ENCODE measurements around the gene KCTD5. TPM values are rescaled to one million over a fixed set of nuclear protein-coding genes. Genes with fewer than 3 reads are reported as not detected.
"Not testable (repeated sequence)": the region's sequence is repeated elsewhere in the genome, so short reads cannot be mapped to it uniquely, and the experiment has no call there.

The KCTD5 gene
- total RNA-seq, 1 donor from 2014 or later: 24.3 TPM

DNA sequence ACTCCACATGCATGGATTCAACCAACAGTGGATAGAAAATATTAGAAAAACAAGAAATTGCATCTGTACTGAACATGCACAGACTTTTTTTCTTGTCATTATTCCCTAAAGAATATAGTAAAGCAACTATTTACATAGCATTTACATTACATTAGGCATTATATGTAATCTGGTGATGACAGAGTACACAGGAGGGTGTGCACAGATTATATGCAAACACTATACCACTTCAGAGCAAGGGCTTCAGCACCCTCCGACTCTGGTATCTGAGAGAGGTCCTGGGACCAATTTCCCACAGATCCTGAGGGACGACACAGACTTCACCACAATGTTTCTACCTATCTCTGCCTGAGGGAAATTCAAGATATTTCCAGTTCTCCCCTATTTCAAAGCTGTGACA is 25.3 kb upstream of the KCTD5 start:
- Mint-ChIP-seq H3K4me3 (ENCODE audit: unreplicated experiment) (no peak overlapping the region), H3K36me3 (ENCODE audit: low read depth, unreplicated experiment) (no peaks in the 10 kb centered on the region), H3K4me1 (ENCODE audit: unreplicated experiment) (no peaks in the 10 kb centered on the region), H3K27ac (ENCODE audit: unreplicated experiment) (no peak overlapping the region), H3K9me3 (ENCODE audit: unreplicated experiment) (no peaks in the 10 kb centered on the region), H3K27me3 (ENCODE audit: unreplicated experiment) (peaks cover 3% of the 10 kb centered on the region)
- TF ChIP-seq, protein P1, sequence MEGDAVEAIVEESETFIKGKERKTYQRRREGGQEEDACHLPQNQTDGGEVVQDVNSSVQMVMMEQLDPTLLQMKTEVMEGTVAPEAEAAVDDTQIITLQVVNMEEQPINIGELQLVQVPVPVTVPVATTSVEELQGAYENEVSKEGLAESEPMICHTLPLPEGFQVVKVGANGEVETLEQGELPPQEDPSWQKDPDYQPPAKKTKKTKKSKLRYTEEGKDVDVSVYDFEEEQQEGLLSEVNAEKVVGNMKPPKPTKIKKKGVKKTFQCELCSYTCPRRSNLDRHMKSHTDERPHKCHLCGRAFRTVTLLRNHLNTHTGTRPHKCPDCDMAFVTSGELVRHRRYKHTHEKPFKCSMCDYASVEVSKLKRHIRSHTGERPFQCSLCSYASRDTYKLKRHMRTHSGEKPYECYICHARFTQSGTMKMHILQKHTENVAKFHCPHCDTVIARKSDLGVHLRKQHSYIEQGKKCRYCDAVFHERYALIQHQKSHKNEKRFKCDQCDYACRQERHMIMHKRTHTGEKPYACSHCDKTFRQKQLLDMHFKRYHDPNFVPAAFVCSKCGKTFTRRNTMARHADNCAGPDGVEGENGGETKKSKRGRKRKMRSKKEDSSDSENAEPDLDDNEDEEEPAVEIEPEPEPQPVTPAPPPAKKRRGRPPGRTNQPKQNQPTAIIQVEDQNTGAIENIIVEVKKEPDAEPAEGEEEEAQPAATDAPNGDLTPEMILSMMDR (IDR thresholded peaks at IDR 0.05; ENCODE audit: unreplicated experiment): no peak
- no peak for DNase-seq (ENCODE audit: low spot score)

DNA sequence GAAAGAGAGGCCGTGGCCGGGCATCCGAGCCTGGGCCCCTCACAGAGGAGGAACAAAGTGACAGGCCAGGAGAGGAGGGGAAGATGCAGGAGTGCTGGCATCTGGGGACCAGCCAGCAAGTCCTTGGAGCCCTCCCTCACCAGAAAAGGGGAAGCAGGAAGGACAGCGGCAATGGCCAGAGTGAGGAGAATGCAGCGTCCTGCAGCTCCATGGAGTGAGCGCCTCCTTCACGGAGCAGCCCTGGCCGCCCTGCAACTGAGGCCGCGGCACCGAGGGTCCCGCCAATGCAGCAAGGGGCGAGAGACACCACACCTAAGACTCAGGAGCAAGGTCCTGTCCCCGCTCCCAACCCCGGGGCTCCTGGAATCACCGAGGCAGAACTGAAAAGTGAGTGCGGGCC is 24.5 kb upstream of the KCTD5 start:
- H3K9me3 Mint-ChIP-seq (ENCODE audit: unreplicated experiment); H3K36me3 Mint-ChIP-seq (ENCODE audit: low read depth, unreplicated experiment); H3K27me3 Mint-ChIP-seq (ENCODE audit: unreplicated experiment); H3K27ac Mint-ChIP-seq (ENCODE audit: unreplicated experiment); H3K4me3 Mint-ChIP-seq (ENCODE audit: unreplicated experiment); DNase-seq (ENCODE audit: low spot score); H3K4me1 Mint-ChIP-seq (ENCODE audit: unreplicated experiment): not testable (repeated sequence)

DNA sequence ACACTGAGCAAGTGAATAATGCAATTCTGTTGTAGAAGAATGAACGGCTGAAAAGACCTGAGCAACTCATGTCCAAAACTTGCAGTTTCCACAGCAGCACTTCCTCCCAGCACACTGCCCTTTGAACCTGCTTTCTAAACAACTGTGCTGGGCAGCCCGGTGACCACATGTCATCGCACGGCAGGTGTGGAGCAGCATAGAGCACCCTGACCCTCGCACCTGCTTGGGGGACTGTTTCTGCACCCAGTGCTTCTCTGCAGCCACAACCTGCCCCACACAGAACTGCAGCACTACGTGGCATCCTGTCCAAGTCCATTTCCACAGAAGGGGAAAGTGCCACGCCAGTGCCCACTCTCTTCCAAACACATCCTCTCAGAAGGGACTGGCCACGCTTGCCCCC is 22.8 kb upstream of the KCTD5 start:
- H3K4me3 Mint-ChIP-seq (ENCODE audit: unreplicated experiment); H3K36me3 Mint-ChIP-seq (ENCODE audit: low read depth, unreplicated experiment); H3K4me1 Mint-ChIP-seq (ENCODE audit: unreplicated experiment); H3K9me3 Mint-ChIP-seq (ENCODE audit: unreplicated experiment); H3K27me3 Mint-ChIP-seq (ENCODE audit: unreplicated experiment); H3K27ac Mint-ChIP-seq (ENCODE audit: unreplicated experiment); DNase-seq (ENCODE audit: low spot score): not testable (repeated sequence)

DNA sequence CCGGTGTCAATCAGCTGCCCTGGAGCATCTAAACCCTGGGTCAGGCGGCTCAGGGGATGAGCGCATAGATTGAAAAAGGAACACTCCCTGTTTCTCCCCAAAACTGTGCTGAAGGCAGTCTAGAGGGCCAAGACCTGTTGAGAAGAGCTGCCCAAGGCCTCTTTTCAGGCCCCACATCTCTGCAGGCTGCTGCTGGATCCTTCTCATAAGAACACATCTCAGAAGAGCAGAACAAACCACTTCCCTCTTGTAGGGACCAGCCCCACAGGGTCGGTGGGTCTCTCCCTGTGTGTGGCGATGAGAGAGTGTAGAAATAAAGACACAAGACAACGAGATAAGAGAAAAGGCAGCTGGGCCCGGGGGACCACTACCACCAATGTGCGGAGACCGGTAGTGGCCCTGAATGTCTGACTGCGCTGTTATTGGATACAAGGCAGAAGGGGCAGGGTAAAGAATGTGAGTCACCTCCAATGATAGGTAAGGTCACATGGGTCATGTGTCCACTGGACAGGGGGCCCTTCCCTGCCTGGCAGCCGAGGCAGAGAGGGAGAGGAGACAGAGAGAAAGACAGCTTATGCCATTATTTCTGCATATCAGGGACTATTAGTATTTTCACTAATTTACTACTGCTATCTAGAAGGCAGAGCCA is 22.2 kb upstream of the KCTD5 start:
- not testable (repeated sequence) for DNase-seq (ENCODE audit: low spot score); H3K4me1 Mint-ChIP-seq (ENCODE audit: unreplicated experiment); H3K9me3 Mint-ChIP-seq (ENCODE audit: unreplicated experiment); H3K36me3 Mint-ChIP-seq (ENCODE audit: low read depth, unreplicated experiment); H3K27me3 Mint-ChIP-seq (ENCODE audit: unreplicated experiment); H3K27ac Mint-ChIP-seq (ENCODE audit: unreplicated experiment); H3K4me3 Mint-ChIP-seq (ENCODE audit: unreplicated experiment)

DNA sequence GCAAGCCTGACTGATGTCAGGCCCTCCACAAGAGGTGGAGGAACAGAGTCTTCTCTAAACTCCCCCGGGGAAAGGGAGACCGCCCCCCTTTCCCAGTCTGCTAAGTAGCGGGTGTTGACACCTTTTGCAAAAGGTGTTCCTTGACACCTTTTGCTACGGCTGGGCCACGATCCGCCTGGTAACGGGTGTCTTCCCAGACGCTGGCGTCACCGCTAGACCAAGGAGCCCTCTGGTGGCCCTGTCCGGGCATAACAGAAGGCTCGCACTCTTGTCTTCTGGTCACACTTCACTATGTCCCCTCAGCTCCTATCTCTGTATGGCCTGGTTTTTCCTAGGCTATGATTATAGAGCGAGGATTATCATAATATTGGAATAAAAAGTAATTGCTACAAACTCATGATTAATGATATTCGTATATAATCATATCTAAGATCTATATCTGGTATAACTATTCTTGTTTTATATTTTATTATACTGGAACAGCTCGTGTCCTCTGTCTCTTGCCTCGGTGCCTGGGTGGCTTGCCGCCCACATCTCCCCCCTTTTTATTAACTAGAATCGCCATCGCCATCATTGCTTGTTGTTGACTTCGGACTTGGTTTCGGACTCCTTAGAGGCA is 21.5 kb upstream of the KCTD5 start:
- not testable (repeated sequence) for H3K4me1 Mint-ChIP-seq (ENCODE audit: unreplicated experiment); H3K36me3 Mint-ChIP-seq (ENCODE audit: low read depth, unreplicated experiment); H3K4me3 Mint-ChIP-seq (ENCODE audit: unreplicated experiment); H3K9me3 Mint-ChIP-seq (ENCODE audit: unreplicated experiment); H3K27ac Mint-ChIP-seq (ENCODE audit: unreplicated experiment); H3K27me3 Mint-ChIP-seq (ENCODE audit: unreplicated experiment)
- peak; percentile 17 for DNase-seq (ENCODE audit: low spot score)
- TF ChIP-seq, protein P1 (IDR thresholded peaks at IDR 0.05; ENCODE audit: unreplicated experiment): peak; percentile 54

DNA sequence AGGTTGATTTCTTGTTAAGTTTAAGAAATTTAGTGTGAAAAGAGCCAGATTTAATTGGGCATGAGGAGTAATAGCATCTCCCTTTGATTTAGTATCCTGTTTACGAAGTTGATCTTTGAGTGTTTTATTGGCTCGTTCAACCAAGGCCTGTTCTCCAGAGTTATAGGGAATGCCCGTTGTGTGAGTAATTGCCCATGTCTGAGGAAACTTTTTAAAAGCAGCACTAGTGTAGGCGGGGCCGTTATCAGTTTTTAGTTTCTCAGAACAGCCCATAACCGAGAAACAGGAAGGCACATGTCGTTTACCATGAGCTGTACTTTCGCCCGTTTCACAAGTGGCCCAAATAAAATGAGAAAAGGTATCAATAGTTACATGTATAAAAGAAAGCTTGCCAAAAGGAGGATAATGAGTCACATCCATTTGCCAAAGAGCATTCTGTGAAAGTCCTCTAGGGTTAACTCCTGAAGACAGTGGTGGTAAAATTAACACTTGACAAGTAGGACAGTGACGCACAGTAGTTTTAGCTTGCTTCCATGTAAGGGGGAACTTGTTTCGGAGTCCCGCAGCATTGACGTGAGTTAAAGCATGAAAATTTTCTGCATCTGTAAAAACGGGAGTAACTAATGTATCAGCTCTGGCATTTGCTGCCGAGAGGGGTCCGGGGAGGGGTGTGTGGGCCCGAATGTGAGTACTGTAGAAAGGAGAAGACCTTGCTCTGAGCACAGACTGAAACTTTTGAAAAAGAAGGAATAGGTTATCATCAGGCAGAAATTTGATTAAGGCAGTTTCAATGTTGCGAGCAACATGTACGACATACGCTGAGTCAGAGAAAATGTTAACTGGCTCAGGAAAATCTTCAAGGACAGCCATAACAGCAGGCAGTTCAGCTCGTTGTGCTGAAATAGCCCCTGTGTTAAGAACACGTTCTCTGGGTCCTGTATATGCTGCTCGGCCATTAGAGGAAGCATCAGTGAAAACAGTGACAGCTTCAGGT is 18.5 kb upstream of the KCTD5 start:
- H3K36me3 Mint-ChIP-seq (ENCODE audit: low read depth, unreplicated experiment): peaks cover 9% of the 10 kb centered on the region
- no peaks in the 10 kb centered on the region for H3K27me3 Mint-ChIP-seq (ENCODE audit: unreplicated experiment)
- TF ChIP-seq, protein P1 (IDR thresholded peaks at IDR 0.05; ENCODE audit: unreplicated experiment): no peak
- H3K4me3 Mint-ChIP-seq (ENCODE audit: unreplicated experiment): no peak overlapping the region
- no peak for DNase-seq (ENCODE audit: low spot score)
- H3K4me1 Mint-ChIP-seq (ENCODE audit: unreplicated experiment): no peaks in the 10 kb centered on the region
- no peak overlapping the region for H3K27ac Mint-ChIP-seq (ENCODE audit: unreplicated experiment)
- no peaks in the 10 kb centered on the region for H3K9me3 Mint-ChIP-seq (ENCODE audit: unreplicated experiment)
